Vagina (tissue), 2 donors: Measurements from ENCODE around the gene ATP2B2.

ENCODE experiments used
- POLR2A ChIP-seq, 2 donors: fragments of 450-650 bp; IDR thresholded peaks; one replicate each; pipeline ENCODE4 v1.6.1; 2017; ENCODE audit warnings: antibody characterized with exemption in 2 of 2, mild to moderate bottlenecking in 2 of 2, moderate library complexity in 2 of 2
- POLR2AphosphoS5 ChIP-seq, 2 donors: sonication (generic); formaldehyde crosslinking; IDR thresholded peaks; one replicate each; pipeline ENCODE4 v1.9.0; 2017; ENCODE audit warnings: antibody characterized with exemption in 2 of 2, mild to moderate bottlenecking in 2 of 2, low read depth in 1 of 2; ENCODE audit not compliant: insufficient read depth in 1 of 2
- TF ChIP-seq, protein P1 (sequence below), 3 experiments: fragments of 450-650 bp in 2 of 3; fragments of 200-600 bp in 1 of 3; sonication (generic) in 1 of 3; IDR thresholded peaks; one replicate each; pipeline ENCODE4 v1.5.1; 2017 to 2019; ENCODE audit warnings: antibody characterized with exemption in 3 of 3, mild to moderate bottlenecking in 2 of 3, moderate library complexity in 2 of 3

DNA sequence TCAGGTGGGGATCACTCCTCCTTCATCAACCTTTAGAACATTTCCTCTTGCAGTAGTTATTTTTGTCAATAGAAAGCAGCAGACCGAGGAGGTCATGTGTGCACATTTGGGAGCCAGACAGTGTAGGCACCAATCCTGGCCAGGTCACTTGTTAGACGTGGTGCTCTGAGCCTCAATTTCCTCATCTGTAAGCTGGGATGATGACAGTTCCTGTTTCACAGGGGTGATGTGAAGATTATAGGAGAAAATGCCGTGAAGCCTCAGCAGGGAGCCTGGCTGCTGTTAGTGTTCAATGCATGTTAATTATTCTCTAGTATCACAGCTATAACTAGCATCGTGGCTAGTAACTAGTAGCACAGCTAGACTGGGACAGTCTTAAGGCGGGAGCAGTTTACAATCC, 64.7 kb downstream of the ATP2B2 start:
- TF ChIP-seq, protein P1, sequence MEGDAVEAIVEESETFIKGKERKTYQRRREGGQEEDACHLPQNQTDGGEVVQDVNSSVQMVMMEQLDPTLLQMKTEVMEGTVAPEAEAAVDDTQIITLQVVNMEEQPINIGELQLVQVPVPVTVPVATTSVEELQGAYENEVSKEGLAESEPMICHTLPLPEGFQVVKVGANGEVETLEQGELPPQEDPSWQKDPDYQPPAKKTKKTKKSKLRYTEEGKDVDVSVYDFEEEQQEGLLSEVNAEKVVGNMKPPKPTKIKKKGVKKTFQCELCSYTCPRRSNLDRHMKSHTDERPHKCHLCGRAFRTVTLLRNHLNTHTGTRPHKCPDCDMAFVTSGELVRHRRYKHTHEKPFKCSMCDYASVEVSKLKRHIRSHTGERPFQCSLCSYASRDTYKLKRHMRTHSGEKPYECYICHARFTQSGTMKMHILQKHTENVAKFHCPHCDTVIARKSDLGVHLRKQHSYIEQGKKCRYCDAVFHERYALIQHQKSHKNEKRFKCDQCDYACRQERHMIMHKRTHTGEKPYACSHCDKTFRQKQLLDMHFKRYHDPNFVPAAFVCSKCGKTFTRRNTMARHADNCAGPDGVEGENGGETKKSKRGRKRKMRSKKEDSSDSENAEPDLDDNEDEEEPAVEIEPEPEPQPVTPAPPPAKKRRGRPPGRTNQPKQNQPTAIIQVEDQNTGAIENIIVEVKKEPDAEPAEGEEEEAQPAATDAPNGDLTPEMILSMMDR (IDR thresholded peaks at IDR 0.05): no peak
- TF ChIP-seq POLR2A (IDR thresholded peaks at IDR 0.05) (no peak), POLR2AphosphoS5 (IDR thresholded peaks at IDR 0.05; ENCODE audit: insufficient read depth in 1 of 2, low read depth in 1 of 2) (no peak)
